GM23338 (cell line): ENCODE measurements around the gene TRPM2.

ENCODE experiments used
- CTCF ChIP-seq, 2 experiments: fragments of 200-600 bp in 1 of 2; sonication (generic) in 1 of 2; conservative IDR thresholded peaks; 2 replicates each; pipeline versions ENCODE4 v1.5.1 to v1.6.1; 2016 to 2017; ENCODE audit warnings: antibody characterized with exemption in 2 of 2, low read depth in 2 of 2, mild to moderate bottlenecking in 2 of 2, moderate library complexity in 1 of 2
- EZH2 ChIP-seq: fragments of 200-600 bp; sonication (generic); IDR thresholded peaks from one replicate; pipeline ENCODE4 v1.8.0; 2017; ENCODE audit warnings: antibody characterized with exemption, mild to moderate bottlenecking, low read depth; ENCODE audit not compliant: unreplicated experiment
- REST ChIP-seq: IDR thresholded peaks from one replicate; pipeline ENCODE4 v1.6.1; 2018; ENCODE audit warnings: antibody characterized with exemption; ENCODE audit not compliant: unreplicated experiment

- TF ChIP-seq CTCF (conservative IDR thresholded peaks at IDR 0.05; ENCODE audit: low read depth in 2 of 2), result peak; percentile 58 to 59
- no peak for TF ChIP-seq REST
- TF ChIP-seq EZH2, result no peak
These were observed 131.9 kb downstream of the TRPM2 start for GRCh38 chr21:44485254-44485793.
